IMR-90 (cell line): ENCODE data around the gene NFATC1. TPM values are rescaled to one million over a fixed set of nuclear protein-coding genes. Genes with fewer than 3 reads are reported as not detected.
A peak's percentile ranks its signal among the peaks of the same experiment; 100 is the strongest.

Experiments
- ATAC-seq: fragments of 200-7000 bp; cut with Tn5 transposase; 2 replicates; pipeline ENCODE4 v1.9.1; 2020; ENCODE audit warnings: low read depth, mild to moderate bottlenecking, moderate library complexity
- BruUV-seq: library from RNA; stranded (reverse); fragments of 400-500 nt; replicated peaks from 2 replicates; lab custom pipeline; 2021; lab: Mats Ljungman, UMichigan
- CTCF ChIA-PET: fragments of 300-600 bp; formaldehyde crosslinking; extraction: SDS; loops from one replicate; lab custom pipeline; 2021; ENCODE audit warnings: antibody characterized with exemption; lab: Yijun Ruan, JAX
- POLR2A ChIA-PET: fragments of 300-600 bp; sonication (Branson Sonifier 250); formaldehyde crosslinking; loops from one replicate; lab custom pipeline; 2022; ENCODE audit warnings: antibody characterized with exemption; ENCODE audit not compliant: unreplicated experiment; lab: Charles Lee
- DNase-seq: peaks from one replicate; pipeline ENCODE4 v3.0.0; 2013
- H2AFZ ChIP-seq: replicated peaks from 2 replicates; pipeline ENCODE3; 2013; ENCODE audit warnings: low read length, mild to moderate bottlenecking; ENCODE audit not compliant: poor library complexity
- H2AK5ac ChIP-seq: 2 replicates; pipeline ENCODE4 v1.6.1; 2013; ENCODE audit warnings: low read depth, low read length, inconsistent platforms
- H2AK9ac ChIP-seq: replicated peaks from 2 replicates; pipeline ENCODE3; 2013; ENCODE audit warnings: mild to moderate bottlenecking, low read depth, low read length, moderate library complexity; ENCODE audit not compliant: poor library complexity
- H2BK120ac ChIP-seq: 2 replicates; pipeline ENCODE4 v1.6.1; 2013; ENCODE audit warnings: low read depth, low read length, inconsistent platforms
- H2BK15ac ChIP-seq: 3 replicates; pipeline ENCODE4 v1.6.1; 2013; ENCODE audit warnings: low read depth, low read length, inconsistent platforms
- H2BK20ac ChIP-seq: 2 replicates; pipeline ENCODE4 v1.6.1; 2013; ENCODE audit warnings: low read depth, mild to moderate bottlenecking, inconsistent platforms, low read length, moderate library complexity
- H2BK5ac ChIP-seq: 2 replicates; pipeline ENCODE4 v1.6.1; 2013; ENCODE audit warnings: mild to moderate bottlenecking, low read depth, low read length, inconsistent platforms; ENCODE audit not compliant: poor library complexity, severe bottlenecking
- H3K14ac ChIP-seq: replicated peaks from 2 replicates; pipeline ENCODE4 v1.6.1; 2013; ENCODE audit warnings: low read depth, low read length, inconsistent platforms
- H3K18ac ChIP-seq: 2 replicates; pipeline ENCODE4 v1.6.1; 2013; ENCODE audit warnings: low read depth, low read length, control low read depth
- H3K23ac ChIP-seq: 2 replicates; pipeline ENCODE4 v1.6.1; 2013; ENCODE audit warnings: low read depth, low read length, inconsistent platforms
- H3K27ac ChIP-seq: 2 replicates; pipeline ENCODE4 v1.5.1; 2013; ENCODE audit warnings: mild to moderate bottlenecking, control low read depth, low read length; ENCODE audit not compliant: insufficient read depth
- H3K27me3 ChIP-seq: 2 replicates; pipeline ENCODE4 v1.6.1; 2013; ENCODE audit warnings: low read length; ENCODE audit not compliant: control insufficient read depth, insufficient read depth
- H3K36me3 ChIP-seq: 2 replicates; pipeline ENCODE4 v1.6.1; 2013; ENCODE audit warnings: low read length, mixed read lengths; ENCODE audit not compliant: control insufficient read depth, insufficient read depth
- H3K4ac ChIP-seq: 2 replicates; pipeline ENCODE4 v1.6.1; 2013; ENCODE audit warnings: low read depth, low read length, inconsistent platforms
- H3K4me1 ChIP-seq: 2 replicates; pipeline ENCODE4 v1.6.1; 2013; ENCODE audit warnings: low read length, mixed read lengths; ENCODE audit not compliant: control insufficient read depth, insufficient read depth
- H3K4me2 ChIP-seq: 2 replicates; pipeline ENCODE4 v1.6.1; 2013; ENCODE audit warnings: low read depth, mild to moderate bottlenecking, control low read depth, low read length, moderate library complexity
- H3K4me3 ChIP-seq: 2 replicates; pipeline ENCODE4 v1.5.1; 2013; ENCODE audit warnings: low read depth, mild to moderate bottlenecking, control low read depth, low read length, moderate library complexity; ENCODE audit not compliant: insufficient read depth
- H3K56ac ChIP-seq: 2 replicates; pipeline ENCODE4 v1.6.1; 2013; ENCODE audit warnings: low read length, inconsistent platforms; ENCODE audit not compliant: insufficient read depth; ENCODE audit errors: extremely low read depth
- H3K79me1 ChIP-seq, 2 experiments: 2 replicates each; pipeline ENCODE4 v1.6.1; 2013; ENCODE audit warnings: low read length in 2 of 2, inconsistent platforms in 1 of 2, low read depth in 1 of 2
- H3K9ac ChIP-seq: 2 replicates; pipeline ENCODE4 v1.6.1; 2013; ENCODE audit warnings: low read depth, low read length, control low read depth
- H3K9me1 ChIP-seq: 2 replicates; pipeline ENCODE4 v1.6.1; 2013; ENCODE audit warnings: low read length, inconsistent platforms; ENCODE audit not compliant: insufficient read depth
- H3K9me3 ChIP-seq: 2 replicates; pipeline ENCODE4 v1.6.1; 2013; ENCODE audit warnings: low read length; ENCODE audit not compliant: control insufficient read depth, insufficient read depth
- H4K20me1 ChIP-seq: 2 replicates; pipeline ENCODE4 v1.6.1; 2013; ENCODE audit warnings: low read length, inconsistent platforms; ENCODE audit not compliant: insufficient read depth
- H4K5ac ChIP-seq: 2 replicates; pipeline ENCODE4 v1.6.1; 2013; ENCODE audit warnings: mild to moderate bottlenecking, low read depth, low read length, control low read depth
- H4K8ac ChIP-seq, 2 experiments: 2 replicates each; pipeline ENCODE4 v1.6.1; 2013; ENCODE audit warnings: low read depth in 2 of 2, low read length in 2 of 2, control low read depth in 1 of 2, inconsistent platforms in 1 of 2
- H4K91ac ChIP-seq: 2 replicates; pipeline ENCODE4 v1.6.1; 2013; ENCODE audit warnings: low read depth, low read length, inconsistent platforms; ENCODE audit not compliant: insufficient read depth
- MAFK ChIP-seq: IDR thresholded peaks from 2 replicates; pipeline ENCODE4 v1.6.1; 2012; ENCODE audit warnings: low read depth, low read length, improper control_type of control experiment
- USF2 ChIP-seq: fragments of 150-350 bp; IDR thresholded peaks from 2 replicates; pipeline ENCODE4 v1.6.1; 2017; ENCODE audit warnings: mild to moderate bottlenecking, antibody characterized with exemption, low read length, low read depth
- WGBS, 2 experiments: methylation state at CpG; one replicate each; pipeline versions ENCODE4 v1.1.5 to v1.1.7; 2013; ENCODE audit warnings: missing lambda C conversion rate in 2 of 2; ENCODE audit not compliant: insufficient read length in 1 of 2; ENCODE audit errors: extremely low coverage in 2 of 2; 5-methylcytosine and 5-hydroxymethylcytosine counted together
- dilution Hi-C: fragments of 300-500 bp; cut with HindIII; formaldehyde crosslinking; loops from one replicate; pipeline ENCODE4 v1.14.3; 2018; ENCODE audit warnings: low sequenced_read_pairs; ENCODE audit not compliant: unreplicated experiment
- in situ Hi-C: fragments of 300-500 bp; cut with MboI; formaldehyde crosslinking; loops from 3 replicates; pipeline ENCODE4 v1.14.3; 2019; ENCODE audit warnings: low sequenced_read_pairs, inconsistent platforms, mixed read lengths
- intact Hi-C: fragments of 100-400 bp; cut with micrococcal nuclease; formaldehyde crosslinking; loops from 2 replicates; pipeline ENCODE4 v1.10.0; 2022
- polyA plus RNA-seq, 3 experiments: library from polyadenylated mRNA; depleted of rRNA; stranded (reverse); fragments of >200 nt; gene quantifications; 2 replicates each; pipeline ENCODE4 v1.2.3, GENCODE V29; 2012; ENCODE audit warnings: low replicate concordance in 1 of 3
- total RNA-seq: library from RNA; depleted of rRNA; stranded (reverse); fragments of >200 nt; gene quantifications from 2 replicates; pipeline ENCODE4 v1.2.3, GENCODE V29; 2012

The NFATC1 gene
- total and polyA plus RNA-seq, 2 of the 4 experiments (the other 2 are of a cell fraction) = 0.36 to 1.8 TPM

DNA sequence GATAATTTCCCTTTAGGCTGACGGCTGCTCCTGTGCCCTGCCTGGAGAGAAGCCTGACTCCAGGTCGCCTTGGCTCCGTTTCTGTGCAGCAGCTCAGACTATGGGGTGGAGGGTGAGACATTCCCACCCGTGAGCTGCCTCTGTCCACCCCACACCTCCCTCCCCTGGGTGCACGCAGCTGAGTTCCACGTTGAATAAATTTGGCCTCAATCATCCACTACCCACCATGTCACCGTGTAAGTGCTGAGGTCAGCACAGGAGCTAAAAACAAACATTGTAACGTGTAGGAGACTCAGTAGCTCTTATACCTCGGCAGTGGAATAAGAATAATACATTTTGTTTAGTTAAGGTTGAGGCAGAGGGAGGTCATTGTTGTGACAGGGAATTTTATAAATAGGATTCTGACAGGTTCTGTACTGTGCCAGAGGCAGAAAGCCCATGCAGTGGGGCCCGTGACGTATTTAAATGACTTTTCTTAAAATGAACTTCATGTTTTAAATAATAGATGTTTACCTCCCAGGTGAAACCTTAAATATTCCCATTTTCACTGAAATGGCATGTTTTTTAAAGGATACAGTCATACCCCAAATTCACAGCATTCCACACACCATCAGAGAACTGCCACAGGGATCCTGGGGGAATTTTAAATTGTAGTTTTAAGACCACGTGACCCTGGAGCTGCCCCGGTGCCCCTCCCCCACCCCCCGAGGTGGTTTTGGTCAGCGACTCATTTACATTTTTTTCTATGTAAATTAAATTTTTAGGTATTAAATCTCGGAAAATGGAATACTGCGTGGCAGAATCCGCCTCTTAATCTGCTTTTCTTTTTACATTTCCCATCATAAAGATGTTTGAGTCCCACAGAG lies 50.2 kb downstream of the NFATC1 start:
- Histone ChIP-seq H3K27ac (no peak overlapping the region), H3K4ac (no peak overlapping the region), H3K9ac (no peak overlapping the region), H3K4me2 (no peak overlapping the region), H3K14ac (no peak overlapping the region), H2AK5ac (no peak overlapping the region), H3K4me3 (no peak overlapping the region), H2BK15ac (no peak overlapping the region), H4K8ac (no peak overlapping the region), H4K20me1 (peaks cover 5% of the 10 kb centered on the region), H2AK9ac (no peak overlapping the region), H2AFZ (peak overlapping the region; percentile 17), H3K9me1 (peaks cover 5% of the 10 kb centered on the region; the same call in 1 of the 2 replicates), H3K56ac (no peak overlapping the region), H3K23ac (no peak overlapping the region), H3K27me3 (no peaks in the 10 kb centered on the region), H3K4me1 (peaks cover 3% of the 10 kb centered on the region; the same call in 1 of the 2 replicates), H3K9me3 (no peaks in the 10 kb centered on the region), H4K5ac (no peak overlapping the region), H4K91ac (no peak overlapping the region), H3K18ac (no peak overlapping the region), H2BK20ac (no peak overlapping the region), H3K79me1 (no peaks in the 10 kb centered on the region), H2BK5ac (no peak overlapping the region), H3K36me3 (peaks cover 1% of the 10 kb centered on the region; the same call in 1 of the 2 replicates), H2BK120ac (no peak overlapping the region)
- TF ChIP-seq USF2 (no peak), MAFK (peak; percentile 80)
- in situ Hi-C loops = no loop called here
- ATAC-seq (no peak), DNase-seq (no peak)
- 80% methylated on average over 1 of the region's 18 CpGs; no CpG with 5 or more reads in 1 of the 2 experiments for WGBS, 2 experiments
- dilution Hi-C loops = no loop called here
- BruUV-seq = no TSS peak
- ChIA-PET POLR2A (no interaction called here), CTCF (no interaction called here)
- intact Hi-C loops = no loop called here
